K562 (cell line): ENCODE data around the gene ACAT2. TPM values are rescaled to one million over a fixed set of nuclear protein-coding genes. Genes with fewer than 3 reads are reported as not detected.

Experiments
- ARNT ChIP-seq, 2 experiments: fragments of 450-650 bp; IDR thresholded peaks; 2 replicates each; pipeline ENCODE4 v1.6.1; 2016; ENCODE audit warnings: mild to moderate bottlenecking in 1 of 2
- BRF1 ChIP-seq: IDR thresholded peaks from 3 replicates; pipeline ENCODE4 v1.6.1; 2011; ENCODE audit warnings: borderline replicate concordance, mild to moderate bottlenecking; ENCODE audit not compliant: insufficient read length; ENCODE audit errors: extremely low read depth
- CC2D1A ChIP-seq: fragments of 450-650 bp; IDR thresholded peaks from 2 replicates; pipeline ENCODE4 v1.6.1; 2017; ENCODE audit warnings: mild to moderate bottlenecking
- DDX20 ChIP-seq: fragments of 450-650 bp; IDR thresholded peaks from 2 replicates; pipeline ENCODE4 v1.6.1; 2016; ENCODE audit warnings: missing genetic modification characterization, low read depth, mild to moderate bottlenecking, missing compliant biosample characterization, moderate library complexity
- EP400 ChIP-seq: fragments of 450-650 bp; IDR thresholded peaks from 2 replicates; pipeline ENCODE4 v1.6.1; 2017; ENCODE audit warnings: antibody characterized with exemption, mild to moderate bottlenecking, moderate library complexity
- GATAD2B ChIP-seq: fragments of 450-650 bp; IDR thresholded peaks from 2 replicates; pipeline ENCODE4 v1.6.1; 2017; ENCODE audit warnings: mild to moderate bottlenecking, borderline replicate concordance
- HNRNPLL ChIP-seq: fragments of 200-400 bp; formaldehyde crosslinking; IDR thresholded peaks from 2 replicates; pipeline ENCODE4 v1.6.1; 2017; ENCODE audit warnings: low read length, low read depth, mild to moderate bottlenecking; ENCODE audit not compliant: poor library complexity, severe bottlenecking
- KLF10 ChIP-seq: fragments of 250-450 bp; sonication (Bioruptor Pico); IDR thresholded peaks from 2 replicates; pipeline ENCODE4 v1.6.1; 2021; ENCODE audit warnings: matching md5 sums
- MED1 ChIP-seq: sonication (generic); formaldehyde crosslinking; IDR thresholded peaks from 2 replicates; pipeline ENCODE4 v1.8.1; 2023; ENCODE audit warnings: missing genetic modification reagents, borderline replicate concordance
- NFE2L1 ChIP-seq: fragments of 450-650 bp; IDR thresholded peaks from 2 replicates; pipeline ENCODE4 v1.6.1; 2016; ENCODE audit warnings: missing genetic modification characterization, low read depth, mild to moderate bottlenecking, missing compliant biosample characterization, moderate library complexity, borderline replicate concordance
- PATZ1 ChIP-seq: fragments of 250-450 bp; sonication (Bioruptor Pico); IDR thresholded peaks from 2 replicates; pipeline ENCODE4 v1.5.0; 2020; ENCODE audit warnings: mild to moderate bottlenecking, borderline replicate concordance
- PML ChIP-seq: IDR thresholded peaks from 2 replicates; pipeline ENCODE4 v1.6.1; 2012; ENCODE audit warnings: low read length, inconsistent platforms
- SAFB2 ChIP-seq: fragments of 200-400 bp; formaldehyde crosslinking; IDR thresholded peaks from 2 replicates; pipeline ENCODE4 v1.6.1; 2018; ENCODE audit warnings: borderline replicate concordance, low read length, low read depth, moderate library complexity; ENCODE audit not compliant: severe bottlenecking
- SMARCB1 ChIP-seq: IDR thresholded peaks from 2 replicates; pipeline ENCODE4 v1.6.1; 2011; ENCODE audit warnings: improper control_type of control experiment, low read depth; ENCODE audit not compliant: insufficient read length
- SRF ChIP-seq, 2 experiments: fragments of 250-450, 450-650 bp in 1 of 2; sonication (Bioruptor Pico) in 1 of 2; sonication (generic) in 1 of 2; formaldehyde crosslinking; IDR thresholded peaks; 2 replicates each; pipeline versions ENCODE4 v1.5.0 to v1.5.1; 2020 to 2022; ENCODE audit warnings: mild to moderate bottlenecking in 1 of 2, missing genetic modification reagents in 1 of 2
- STAT5A ChIP-seq: IDR thresholded peaks from 2 replicates; pipeline ENCODE4 v1.6.1; 2012; ENCODE audit warnings: low read length, inconsistent platforms, borderline replicate concordance
- TSC22D4 ChIP-seq: fragments of 450-650 bp; IDR thresholded peaks from 2 replicates; pipeline ENCODE4 v1.6.1; 2016; ENCODE audit warnings: missing genetic modification characterization, missing biosample characterization, control low read depth
- XRCC3 ChIP-seq: fragments of 450-650 bp; IDR thresholded peaks from 2 replicates; pipeline ENCODE4 v1.6.1; 2017; ENCODE audit warnings: mild to moderate bottlenecking, moderate library complexity
- XRCC5 ChIP-seq: fragments of 200-400 bp; formaldehyde crosslinking; IDR thresholded peaks from 2 replicates; pipeline ENCODE4 v1.6.1; 2017; ENCODE audit warnings: low read depth, mild to moderate bottlenecking, low read length
- ZBTB5 ChIP-seq: fragments of 450-650 bp; IDR thresholded peaks from 2 replicates; pipeline ENCODE4 v1.6.1; 2017; ENCODE audit warnings: antibody characterized with exemption
- ZEB2 ChIP-seq: fragments of 450-650 bp; IDR thresholded peaks from 2 replicates; pipeline ENCODE4 v1.6.1; 2016
- ZNF12 ChIP-seq: sonication (generic); formaldehyde crosslinking; IDR thresholded peaks from 2 replicates; pipeline ENCODE4 v1.4.0; 2020; ENCODE audit warnings: mild to moderate bottlenecking, missing genetic modification reagents
- ZNF217 ChIP-seq: sonication (generic); formaldehyde crosslinking; IDR thresholded peaks from 2 replicates; pipeline ENCODE4 v1.8.0; 2022; ENCODE audit warnings: mild to moderate bottlenecking, missing genetic modification reagents
- ZNF444 ChIP-seq: fragments of 250-450 bp; sonication (Bioruptor Pico); IDR thresholded peaks from 2 replicates; pipeline ENCODE4 v1.4.0; 2020; ENCODE audit warnings: mild to moderate bottlenecking, moderate library complexity
- ZNF584 ChIP-seq: fragments of 200-800 bp; sonication (Bioruptor generic); IDR thresholded peaks from 2 replicates; pipeline ENCODE4 v1.6.1; 2016; ENCODE audit warnings: low read depth, mild to moderate bottlenecking, missing genetic modification characterization, missing compliant biosample characterization
- ZNF707 ChIP-seq: fragments of 250-450 bp; sonication (Bioruptor Pico); conservative IDR thresholded peaks from 2 replicates; pipeline ENCODE4 v1.8.0; 2022; ENCODE audit warnings: inconsistent platforms, mild to moderate bottlenecking, moderate library complexity
- ZNF79 ChIP-seq: fragments of 250-450 bp; sonication (Bioruptor Pico); IDR thresholded peaks from 2 replicates; pipeline ENCODE4 v1.4.0; 2020; ENCODE audit warnings: low read depth, mild to moderate bottlenecking, moderate library complexity
- polyA plus RNA-seq, 8 experiments: library from polyadenylated mRNA; depleted of rRNA in 4 of 8; stranded (reverse) in 5 of 8; unstranded in 3 of 8; fragments of >200 nt; fragmentation: Nextera tagmentation in 2 of 8; fragmentation: Illumina TruSeq in 1 of 8; extraction: Ambion mirVana in 2 of 8; extraction: Trizol in 1 of 8; gene quantifications; 2 replicates each; pipeline versions ENCODE4 v1.2.1 to v1.2.3, GENCODE V29; 2011 to 2014; ENCODE audit warnings: inconsistent platforms in 1 of 8, missing spikeins in 1 of 8
- total RNA-seq, 7 experiments: library from RNA; depleted of rRNA in 6 of 7; stranded (reverse); fragments of >200 nt in 6 of 7; fragmentation: Illumina TruSeq in 2 of 7; extraction: Trizol in 2 of 7; gene quantifications; 2 replicates each; pipeline versions ENCODE4 v1.2.1 to v1.2.3, GENCODE V29; 2011 to 2021; ENCODE audit warnings: low replicate concordance in 1 of 7

ACAT2 gene
- total and polyA plus RNA-seq, 9 of the 15 experiments (the other 6 are each of a cell fraction or from before 2014, with no cell fraction given) = 63.0 to 309 (median 144) TPM

GRCh38 chr6:159790149-159790955, 28.5 kb downstream of the ACAT2 start, which contains the start of gene MRPL18 (continued):
- TF ChIP-seq PATZ1 (CRISPR knock-in tag) = no peak
- TF ChIP-seq SMARCB1 = no peak
- no peak for TF ChIP-seq BRF1
- 0 out of 2 replicates have a peak, but pooled peaks have one; percentile 27 for TF ChIP-seq PML
- TF ChIP-seq SRF (CRISPR knock-in tag; IDR thresholded peaks at IDR 0.05) = peak; percentile 42 to 64; a peak in 2 of 4 replicates
- no peak for TF ChIP-seq ZBTB5
- TF ChIP-seq ZNF12 (CRISPR knock-in tag) = no peak
- TF ChIP-seq KLF10 (CRISPR knock-in tag) = no peak
- TF ChIP-seq ARNT (IDR thresholded peaks at IDR 0.05) = 0 out of 4 replicates have a peak, but pooled peaks of 1 of the 2 experiments have one; percentile 70
- no peak for TF ChIP-seq ZNF79 (CRISPR knock-in tag)
- TF ChIP-seq EP400 = peak; percentile 81
- TF ChIP-seq GATAD2B = no peak
- no peak for TF ChIP-seq ZEB2
- TF ChIP-seq DDX20 (tag) = no peak
- no peak for TF ChIP-seq SAFB2
- TF ChIP-seq STAT5A = no peak
- peak; percentile 19; the same call in 1 of the 2 replicates for TF ChIP-seq CC2D1A
- no peak for TF ChIP-seq ZNF707 (CRISPR knock-in tag)
- no peak for TF ChIP-seq ZNF217
- TF ChIP-seq NFE2L1 (tag) = no peak
- peak; percentile 26; the same call in 1 of the 2 replicates for TF ChIP-seq XRCC5
- no peak for TF ChIP-seq TSC22D4 (tag)
- no peak for TF ChIP-seq ZNF444 (CRISPR knock-in tag)
- peak; percentile 91 for TF ChIP-seq HNRNPLL
- no peak for TF ChIP-seq MED1
- no peak for TF ChIP-seq ZNF584 (CRISPR knock-in tag)
- TF ChIP-seq XRCC3 = no peak
